GM10266 (cell line): Measurements from ENCODE around the gene HAL.

Experiments
- DNase-seq: peaks from one replicate; pipeline ENCODE4 v3.0.0; 2012; ENCODE audit errors: extremely low spot score
- CTCF ChIP-seq: IDR thresholded peaks from 2 replicates; pipeline ENCODE4 v1.5.1; 2012; ENCODE audit warnings: mild to moderate bottlenecking, low read depth; ENCODE audit not compliant: control insufficient read depth, insufficient read depth; ENCODE audit errors: missing control alignments

HAL gene

GRCh38 chr12:95994476-95994875, 1.7 kb downstream of the HAL start:
- no peak for DNase-seq
- no peak for TF ChIP-seq CTCF

DNA sequence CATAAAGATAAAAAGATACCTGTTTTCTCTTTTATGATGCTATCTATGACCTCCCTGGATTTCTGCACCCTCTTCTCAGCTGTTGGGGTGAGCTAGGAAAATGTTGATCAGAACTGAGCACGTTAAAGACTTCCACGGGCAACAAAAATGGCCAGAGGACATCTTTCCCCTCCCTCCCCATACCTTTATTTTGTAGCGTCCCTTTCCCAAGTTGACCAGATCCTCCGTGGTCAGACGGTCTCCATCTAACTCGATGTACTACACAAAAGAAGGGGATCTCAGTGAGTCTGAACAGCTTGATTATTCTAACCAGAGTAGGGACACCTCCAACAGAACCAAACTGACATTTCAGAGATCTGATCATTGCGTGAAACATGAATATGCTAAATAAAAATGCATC, 2.2 kb downstream of the HAL start:
- no peak for TF ChIP-seq CTCF
- no peak for DNase-seq

DNA sequence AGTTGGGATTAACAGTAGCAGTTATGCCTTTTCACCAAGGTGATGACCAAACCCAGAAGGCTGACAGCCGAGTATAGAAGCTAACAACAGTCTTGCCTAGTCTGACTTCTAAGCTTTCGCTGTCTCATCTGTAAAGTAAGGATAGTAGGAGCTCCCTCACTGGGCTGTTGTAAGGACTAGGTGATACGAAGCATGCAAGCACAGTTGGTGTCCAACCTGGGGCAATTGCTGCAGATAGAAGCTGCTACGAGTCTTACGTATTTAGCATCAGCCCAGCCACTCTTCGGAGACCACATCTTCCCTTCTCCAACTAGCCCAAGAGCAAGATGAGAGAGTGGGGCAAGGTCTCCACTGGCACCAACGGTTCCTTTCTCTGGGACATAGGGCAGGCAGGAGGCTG, 6.0 kb downstream of the HAL start:
- TF ChIP-seq CTCF = no peak
- DNase-seq = no peak

GRCh38 chr12:95989504-95990123, 6.5 kb downstream of the HAL start:
- DNase-seq = no peak
- no peak for TF ChIP-seq CTCF

DNA sequence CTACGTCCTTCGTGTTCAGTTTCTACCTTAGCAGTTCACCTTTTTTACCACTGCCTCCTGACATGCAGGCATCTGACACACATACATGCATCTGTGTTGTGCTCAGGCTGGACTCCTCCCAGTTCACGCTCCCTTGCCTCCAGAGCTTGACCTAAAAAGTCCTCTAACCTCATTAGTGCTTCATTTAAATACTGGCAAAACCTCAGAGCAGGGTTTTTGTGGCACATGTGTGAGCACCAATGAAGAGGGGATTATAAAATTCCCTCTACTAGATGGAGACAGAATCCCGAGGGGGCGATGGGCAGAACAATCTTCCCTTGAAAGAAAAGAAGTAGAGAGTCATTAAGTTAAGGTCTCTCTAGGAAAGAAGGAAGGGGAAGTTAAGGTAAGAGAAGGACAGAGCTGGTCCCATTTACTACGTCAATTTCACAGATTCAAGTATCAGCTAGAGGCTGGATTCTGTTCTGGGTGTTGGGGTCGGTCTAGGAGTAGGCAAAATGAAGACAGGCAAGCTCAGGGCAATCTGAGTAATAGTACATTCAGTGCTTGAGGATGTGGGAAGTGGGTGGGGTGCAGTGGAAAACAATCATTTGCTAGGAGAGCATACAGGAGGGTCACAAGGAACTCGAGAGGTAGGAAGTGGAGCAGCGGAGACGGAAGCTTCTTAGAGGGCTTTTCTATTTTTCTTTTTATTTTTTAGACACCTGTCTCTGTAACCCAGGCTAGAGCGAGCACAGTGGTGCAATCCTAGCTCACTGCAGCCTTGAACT, 7.5 kb downstream of the HAL start:
- TF ChIP-seq CTCF = no peak
- no peak for DNase-seq

GRCh38 chr12:95986635-95987570, 9.2 kb downstream of the HAL start:
- DNase-seq = no peak
- TF ChIP-seq CTCF = no peak
